CD4-positive, alpha-beta T cell (primary cell): ENCODE data around the gene UGT1A6. TPM values are rescaled to one million over a fixed set of nuclear protein-coding genes. Genes with fewer than 3 reads are reported as not detected.

Experiments
- ATAC-seq: fragments of 200-7000 bp; cut with Tn5 transposase; one replicate; pipeline ENCODE4 v1.10.0; 2022; ENCODE audit warnings: mild to moderate bottlenecking; ENCODE audit not compliant: poor library complexity
- CTCF ChIA-PET: fragments of 350-600 bp; sonication (Branson Sonifier 250); formaldehyde crosslinking; loops from one replicate; lab custom pipeline; 2021; ENCODE audit warnings: antibody characterized with exemption, inconsistent platforms; lab: Charles Lee
- POLR2A ChIA-PET: fragments of 350-600 bp; sonication (Branson Sonifier 250); formaldehyde crosslinking; loops from one replicate; lab custom pipeline; 2021; ENCODE audit warnings: antibody characterized with exemption, inconsistent platforms; lab: Charles Lee
- DNase-seq, 14 experiments: peaks; one replicate each; pipeline ENCODE4 v3.0.0-alpha.2; 2013 to 2020; ENCODE audit warnings: mixed read lengths in 2 of 14
- H3K27ac ChIP-seq, 2 donors: one replicate each; pipeline versions ENCODE4 v1.5.1 to v1.7.0; 2013; ENCODE audit warnings: low read length in 2 of 2, low read depth in 1 of 2, mild to moderate bottlenecking in 1 of 2
- H3K27me3 ChIP-seq, 2 experiments: 1 replicate in 1 of 2; 2 replicates in 1 of 2; pipeline versions ENCODE4 v1.6.1 to v1.7.0; 2013; ENCODE audit warnings: low read length in 2 of 2, control low read depth in 1 of 2, mild to moderate bottlenecking in 1 of 2, moderate library complexity in 1 of 2; ENCODE audit not compliant: insufficient read depth in 2 of 2, control insufficient read depth in 1 of 2
- H3K36me3 ChIP-seq: one replicate; pipeline ENCODE4 v1.6.1; 2013; ENCODE audit warnings: low read length, control low read depth; ENCODE audit not compliant: insufficient read depth
- H3K4me1 ChIP-seq: one replicate; pipeline ENCODE4 v1.6.1; 2013; ENCODE audit warnings: low read length, control low read depth; ENCODE audit not compliant: insufficient read depth
- H3K4me3 ChIP-seq: one replicate; pipeline ENCODE4 v1.5.1; 2013; ENCODE audit warnings: mild to moderate bottlenecking, low read length, moderate library complexity
- H3K9me3 ChIP-seq, 2 experiments: 1 replicate in 1 of 2; 2 replicates in 1 of 2; pipeline versions ENCODE4 v1.6.1 to v1.7.0; 2013; ENCODE audit warnings: low read length in 2 of 2, mild to moderate bottlenecking in 2 of 2, control low read depth in 1 of 2, moderate library complexity in 1 of 2; ENCODE audit not compliant: control insufficient read depth in 1 of 2, insufficient read depth in 1 of 2
- H3K27ac Mint-ChIP-seq: one replicate; pipeline ENCODE4 v1.8.0; 2020; ENCODE audit warnings: mixed read lengths
- H3K27me3 Mint-ChIP-seq: one replicate; pipeline ENCODE4 v1.8.0; 2021; ENCODE audit warnings: mixed read lengths
- H3K36me3 Mint-ChIP-seq: one replicate; pipeline ENCODE4 v1.8.0; 2021; ENCODE audit warnings: low read depth, mixed read lengths
- H3K4me1 Mint-ChIP-seq: one replicate; pipeline ENCODE4 v1.8.0; 2021; ENCODE audit warnings: low read depth, mixed read lengths
- H3K4me3 Mint-ChIP-seq: one replicate; pipeline ENCODE4 v1.8.0; 2020; ENCODE audit warnings: mild to moderate bottlenecking, mixed read lengths
- H3K9me3 Mint-ChIP-seq: one replicate; pipeline ENCODE4 v1.8.0; 2020; ENCODE audit warnings: mixed read lengths
- intact Hi-C, 2 experiments: fragments of 100-400 bp; cut with DNase I in 1 of 2; cut with micrococcal nuclease in 1 of 2; formaldehyde crosslinking; loops; one replicate each; pipeline versions ENCODE4 v1.15.1 to v1.9.0; 2023 to 2025; cut with DNase I, micrococcal nuclease
- total RNA-seq, 174 experiments: library from RNA in 2 of 174; stranded (reverse) in 2 of 174; gene quantifications; one replicate each; pipeline ENCODE4 v1.2.3 and lab custom pipeline; 2021 to 2026
- TF ChIP-seq, protein P1 (sequence below): fragments of 200-600 bp; IDR thresholded peaks from one replicate; pipeline ENCODE4 v1.8.0; 2022; ENCODE audit warnings: antibody characterized with exemption, mild to moderate bottlenecking

The UGT1A6 gene
- total RNA-seq, 2 experiments from 2014 or later: not detected

DNA sequence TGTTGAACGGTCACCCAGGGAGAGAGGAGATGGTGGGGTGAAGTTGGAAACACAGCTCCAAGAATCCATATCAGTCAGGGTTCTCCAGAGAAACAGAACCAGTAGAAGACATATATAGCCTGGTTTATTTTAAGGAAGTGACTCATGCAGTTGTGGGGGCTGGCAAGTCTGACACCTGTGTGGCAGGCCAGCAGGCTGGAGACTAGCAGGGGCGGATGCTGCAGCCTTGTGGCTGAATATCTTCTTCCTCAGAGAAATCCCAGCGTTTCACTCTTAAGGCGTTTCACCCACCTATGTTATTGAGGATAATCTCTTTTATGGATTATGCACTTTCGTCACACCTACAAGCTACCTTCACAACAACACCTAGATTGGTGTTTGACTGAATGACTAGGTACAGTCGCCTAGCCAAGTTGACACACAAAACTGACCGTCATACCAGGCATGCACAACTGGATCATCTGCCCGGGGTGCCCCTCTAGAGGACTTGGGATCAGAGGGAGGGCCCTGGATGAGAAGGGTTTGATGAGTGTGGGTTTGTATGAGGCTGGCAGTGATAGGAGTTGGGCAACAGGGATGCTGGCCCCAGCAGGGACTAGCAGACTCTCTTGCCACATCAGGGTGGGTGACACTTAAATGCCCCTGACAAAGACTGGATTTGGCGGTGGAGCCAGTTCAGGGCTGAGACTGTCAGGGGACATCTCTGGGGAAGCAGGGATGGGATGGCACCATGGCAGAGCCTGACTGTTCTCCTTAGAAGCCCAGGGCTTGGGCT lies 108.9 kb downstream of the UGT1A6 start:
- TF ChIP-seq, protein P1, sequence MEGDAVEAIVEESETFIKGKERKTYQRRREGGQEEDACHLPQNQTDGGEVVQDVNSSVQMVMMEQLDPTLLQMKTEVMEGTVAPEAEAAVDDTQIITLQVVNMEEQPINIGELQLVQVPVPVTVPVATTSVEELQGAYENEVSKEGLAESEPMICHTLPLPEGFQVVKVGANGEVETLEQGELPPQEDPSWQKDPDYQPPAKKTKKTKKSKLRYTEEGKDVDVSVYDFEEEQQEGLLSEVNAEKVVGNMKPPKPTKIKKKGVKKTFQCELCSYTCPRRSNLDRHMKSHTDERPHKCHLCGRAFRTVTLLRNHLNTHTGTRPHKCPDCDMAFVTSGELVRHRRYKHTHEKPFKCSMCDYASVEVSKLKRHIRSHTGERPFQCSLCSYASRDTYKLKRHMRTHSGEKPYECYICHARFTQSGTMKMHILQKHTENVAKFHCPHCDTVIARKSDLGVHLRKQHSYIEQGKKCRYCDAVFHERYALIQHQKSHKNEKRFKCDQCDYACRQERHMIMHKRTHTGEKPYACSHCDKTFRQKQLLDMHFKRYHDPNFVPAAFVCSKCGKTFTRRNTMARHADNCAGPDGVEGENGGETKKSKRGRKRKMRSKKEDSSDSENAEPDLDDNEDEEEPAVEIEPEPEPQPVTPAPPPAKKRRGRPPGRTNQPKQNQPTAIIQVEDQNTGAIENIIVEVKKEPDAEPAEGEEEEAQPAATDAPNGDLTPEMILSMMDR: no peak
- ChIA-PET POLR2A (no interaction called here), CTCF (no interaction called here)
- Histone ChIP-seq H3K27me3 (peaks cover 3 to 4% of the 10 kb centered on the region in 2 experiments), H3K36me3 (no peaks in the 10 kb centered on the region), H3K4me3 (no peak overlapping the region), H3K27ac (no peak overlapping the region), H3K4me1 (no peaks in the 10 kb centered on the region), H3K9me3 (no peaks in the 10 kb centered on the region)
- Mint-ChIP-seq H3K4me1 (no peaks in the 10 kb centered on the region), H3K27ac (no peak overlapping the region), H3K36me3 (no peaks in the 10 kb centered on the region), H3K9me3 (peaks cover 4% of the 10 kb centered on the region), H3K27me3 (peaks cover 15% of the 10 kb centered on the region), H3K4me3 (no peak overlapping the region)
- intact Hi-C loops: no loop called here
- ATAC-seq (no peak), DNase-seq (peak in 1 of 14 experiments; percentile 25)

DNA sequence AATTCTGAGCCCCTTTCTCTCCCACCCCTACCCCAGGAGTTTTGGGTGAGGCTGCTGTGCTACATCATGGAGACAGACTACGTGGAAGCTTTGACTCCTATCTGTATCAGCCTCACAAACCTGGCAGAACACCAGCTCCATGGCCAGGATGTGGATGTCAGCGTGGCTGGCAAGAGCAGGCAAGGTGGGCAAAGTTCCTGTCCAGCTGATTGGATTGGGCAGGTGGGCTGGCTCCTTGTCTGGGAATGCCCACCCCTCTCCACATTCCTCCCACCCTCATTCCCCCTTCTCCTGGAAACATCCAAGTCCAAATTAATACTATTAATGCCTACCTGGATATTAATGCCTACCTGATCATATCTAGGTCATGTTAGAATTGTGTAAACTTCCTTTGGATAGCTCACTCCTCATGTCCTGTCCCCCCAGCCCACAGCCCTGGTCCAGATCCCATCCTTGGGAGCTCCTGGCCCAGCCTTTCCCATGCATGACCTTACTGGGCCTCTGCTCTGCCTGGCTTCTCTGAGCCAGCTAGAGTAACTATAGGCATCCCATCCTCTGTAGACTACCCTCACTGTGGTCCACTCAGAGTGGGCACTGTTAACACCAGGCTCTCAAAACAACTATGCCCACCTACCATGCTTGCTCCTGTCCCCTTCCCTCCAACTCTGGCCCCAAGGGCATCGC lies 109.6 kb downstream of the UGT1A6 start:
- no peak overlapping the region for H3K4me3 Mint-ChIP-seq
- Histone ChIP-seq H3K4me3 (no peak overlapping the region), H3K4me1 (no peaks in the 10 kb centered on the region), H3K36me3 (no peaks in the 10 kb centered on the region), H3K27me3 (peaks cover 3 to 4% of the 10 kb centered on the region in 2 experiments), H3K9me3 (no peaks in the 10 kb centered on the region), H3K27ac (no peak overlapping the region)
- TF ChIP-seq, protein P1: no peak
- DNase-seq: no peak
- intact Hi-C loops: no loop called here
- H3K36me3 Mint-ChIP-seq: no peaks in the 10 kb centered on the region
- ChIA-PET CTCF (no interaction called here), POLR2A (no interaction called here)
- peaks cover 4% of the 10 kb centered on the region for H3K9me3 Mint-ChIP-seq
- peaks cover 15% of the 10 kb centered on the region for H3K27me3 Mint-ChIP-seq
- no peak for ATAC-seq
- H3K27ac Mint-ChIP-seq: no peak overlapping the region
- H3K4me1 Mint-ChIP-seq: no peaks in the 10 kb centered on the region

DNA sequence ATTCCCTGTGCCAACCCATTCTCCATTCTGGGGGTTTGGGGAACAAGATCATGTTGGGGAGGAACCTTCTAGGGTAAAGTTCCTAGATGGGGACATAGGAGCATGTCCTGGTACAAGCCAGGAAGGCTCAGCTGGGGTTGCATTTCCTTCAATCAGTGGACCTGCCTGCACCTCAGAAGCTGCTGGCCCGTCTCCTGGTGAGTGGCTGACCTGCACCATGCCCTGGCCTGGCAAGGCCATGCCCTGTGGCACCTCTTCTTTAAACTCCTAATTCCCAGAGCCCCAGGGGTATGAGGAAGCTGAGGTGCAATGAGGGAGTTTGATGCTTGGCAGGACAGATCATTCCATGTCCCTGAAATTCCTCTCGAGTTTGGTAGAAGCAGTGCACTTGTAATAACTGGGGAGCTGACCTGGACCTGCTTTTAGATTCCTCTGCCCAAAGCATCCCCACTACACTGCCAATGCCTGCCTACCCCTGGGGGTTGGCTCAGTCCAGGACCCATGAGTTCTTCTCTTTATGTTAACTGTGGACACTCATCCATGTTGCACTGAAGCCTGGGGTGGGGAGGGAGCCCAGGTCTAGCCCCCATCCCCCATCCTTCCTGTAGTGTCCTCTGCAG lies 110.7 kb downstream of the UGT1A6 start:
- no peak overlapping the region for H3K4me3 ChIP-seq
- H3K36me3 Mint-ChIP-seq: no peaks in the 10 kb centered on the region
- H3K36me3 ChIP-seq: no peaks in the 10 kb centered on the region
- peaks cover 4% of the 10 kb centered on the region for H3K9me3 Mint-ChIP-seq
- H3K27ac Mint-ChIP-seq: no peak overlapping the region
- ChIA-PET CTCF (no interaction called here), POLR2A (no interaction called here)
- H3K4me1 ChIP-seq: no peaks in the 10 kb centered on the region
- peaks cover 3 to 6% of the 10 kb centered on the region in 2 experiments for H3K27me3 ChIP-seq
- H3K9me3 ChIP-seq: no peaks in the 10 kb centered on the region
- no peaks in the 10 kb centered on the region for H3K4me1 Mint-ChIP-seq
- no peak overlapping the region for H3K27ac ChIP-seq
- no peak overlapping the region for H3K4me3 Mint-ChIP-seq
- ATAC-seq (no peak), DNase-seq (no peak)
- peaks cover 15% of the 10 kb centered on the region for H3K27me3 Mint-ChIP-seq
- TF ChIP-seq, protein P1: no peak
- intact Hi-C loops: no loop called here
